Measurements from ENCODE around the gene SLC1A2.

SLC1A2 gene

DNA sequence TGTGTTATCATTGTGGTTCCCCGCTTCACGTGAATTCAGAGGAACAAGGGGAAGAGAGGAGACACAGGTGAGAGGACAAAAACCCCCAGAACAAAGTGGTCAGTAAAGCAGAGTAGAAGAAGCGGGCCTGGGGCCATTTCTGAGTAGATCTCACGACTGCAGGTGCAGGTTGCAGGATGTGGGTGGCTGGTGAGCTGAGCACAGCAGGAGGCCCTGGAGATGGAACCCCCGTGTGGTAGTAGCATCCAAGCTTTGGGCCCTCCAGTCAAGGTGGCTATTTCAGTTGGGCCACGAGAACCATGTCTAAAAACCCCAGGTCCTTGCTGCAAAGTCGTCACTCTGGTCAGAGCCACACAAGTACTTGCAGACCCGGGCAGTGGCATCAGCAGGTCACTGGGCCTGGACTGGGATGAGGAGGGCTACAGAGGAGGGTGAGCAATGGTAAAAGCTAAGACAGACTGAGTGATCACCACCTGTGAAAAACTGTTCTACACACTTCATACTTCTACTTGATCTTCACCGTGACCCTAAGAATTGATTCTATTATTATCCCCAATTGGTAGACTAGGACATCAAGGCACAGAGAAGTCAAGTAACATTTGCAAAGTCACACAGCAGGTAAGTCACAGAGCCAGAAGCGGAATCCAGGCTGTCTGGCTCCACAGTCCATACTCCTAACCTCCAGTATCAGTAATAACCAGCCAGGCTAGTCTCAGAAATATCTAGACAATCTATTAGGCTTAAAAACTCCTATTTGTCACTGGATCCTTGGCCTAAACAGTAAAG is 43.8 kb downstream of the SLC1A2 start:
- no peak for DNase-seq

DNA sequence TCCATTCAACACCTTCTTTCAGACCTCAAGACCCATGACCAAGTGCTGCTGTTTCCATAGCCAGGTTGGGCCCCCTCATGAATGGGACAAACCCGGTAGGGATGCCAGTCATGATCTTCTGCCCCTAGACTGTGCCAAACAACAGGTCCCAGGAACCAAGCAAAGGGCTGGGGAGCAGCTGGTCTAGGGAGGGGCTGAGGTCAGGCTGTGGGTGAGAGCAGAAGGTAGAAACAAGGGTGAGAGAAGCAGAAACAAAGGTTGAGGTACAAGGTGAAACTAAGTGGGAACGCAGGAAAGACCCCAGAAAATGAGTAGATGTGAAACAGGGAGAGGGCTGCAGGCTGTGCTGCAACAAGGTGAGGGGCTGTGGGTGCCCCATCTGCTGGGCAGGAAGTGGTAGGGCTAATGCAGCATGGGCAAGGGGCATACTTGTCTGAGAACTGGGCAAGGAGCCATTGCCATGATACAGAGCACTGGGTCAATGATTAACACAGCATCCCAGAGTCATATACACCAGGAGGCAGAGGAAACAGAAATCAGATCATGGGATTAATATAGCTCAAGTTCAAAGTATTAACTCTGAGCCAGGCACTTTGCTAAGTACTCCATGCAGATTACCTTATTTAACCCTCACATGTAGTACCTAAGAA is 45.9 kb downstream of the SLC1A2 start:
- no peak for DNase-seq

DNA sequence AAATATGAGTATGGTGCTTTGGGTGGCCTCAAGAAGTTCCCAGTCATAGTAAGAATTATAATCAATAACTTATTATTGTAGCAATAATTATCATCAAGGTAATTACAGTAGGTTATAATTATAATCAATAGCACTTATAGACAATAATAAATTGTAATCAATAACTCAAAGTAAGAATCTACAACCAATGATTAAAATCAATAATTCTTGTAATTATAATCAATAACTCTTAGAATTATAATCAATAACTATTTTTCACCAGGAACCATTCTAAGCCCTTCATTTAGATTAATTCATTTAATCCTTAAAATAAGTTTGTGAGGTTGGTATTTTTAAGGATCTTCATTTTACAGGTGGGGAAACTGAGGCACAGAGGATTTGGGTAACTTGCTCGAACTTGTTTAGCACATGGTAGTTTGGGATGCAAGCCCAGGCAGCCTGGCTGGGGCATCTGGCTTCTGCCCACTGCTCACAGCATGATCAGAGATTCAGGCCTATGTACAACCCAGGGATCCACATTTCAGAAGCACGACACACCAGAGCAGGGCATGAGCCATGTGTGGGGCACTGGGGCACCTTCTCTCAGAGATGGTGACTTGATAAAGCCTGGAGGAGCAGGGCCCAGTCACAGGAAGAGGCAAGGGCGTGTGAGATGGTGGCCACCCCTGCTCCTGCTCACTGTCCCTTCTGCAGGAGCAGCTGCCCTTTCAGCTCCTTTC is 46.6 kb downstream of the SLC1A2 start:
- DNase-seq: no peak

- no peak for DNase-seq
These were observed 51.9 kb downstream of the SLC1A2 start for GRCh38 chr11:35367491-35367890.

DNA sequence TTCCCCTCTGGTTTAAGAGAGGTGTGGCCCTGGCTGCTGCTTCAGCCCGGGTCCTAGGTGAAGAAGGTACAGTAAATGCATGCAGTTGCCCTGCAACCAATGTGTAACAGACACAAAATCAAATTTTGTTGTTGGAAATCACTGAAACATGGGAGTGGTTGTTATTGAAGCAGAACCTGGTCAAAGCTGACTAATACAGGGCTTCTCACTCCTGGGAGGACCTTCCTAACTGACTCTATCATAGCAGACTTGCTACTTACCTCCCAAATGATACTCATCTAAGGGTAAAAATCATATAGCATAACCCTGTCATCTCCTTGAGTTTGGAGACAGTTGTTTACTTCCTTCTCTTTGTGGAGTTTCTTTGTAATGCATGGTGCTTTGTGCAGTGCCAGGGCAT is 52.6 kb downstream of the SLC1A2 start:
- no peak for DNase-seq

GRCh38 chr11:35365961-35366360 is 53.4 kb downstream of the SLC1A2 start:
- DNase-seq: no peak

- no peak for DNase-seq
These were observed 54.0 kb downstream of the SLC1A2 start for GRCh38 chr11:35365395-35365794.

DNA sequence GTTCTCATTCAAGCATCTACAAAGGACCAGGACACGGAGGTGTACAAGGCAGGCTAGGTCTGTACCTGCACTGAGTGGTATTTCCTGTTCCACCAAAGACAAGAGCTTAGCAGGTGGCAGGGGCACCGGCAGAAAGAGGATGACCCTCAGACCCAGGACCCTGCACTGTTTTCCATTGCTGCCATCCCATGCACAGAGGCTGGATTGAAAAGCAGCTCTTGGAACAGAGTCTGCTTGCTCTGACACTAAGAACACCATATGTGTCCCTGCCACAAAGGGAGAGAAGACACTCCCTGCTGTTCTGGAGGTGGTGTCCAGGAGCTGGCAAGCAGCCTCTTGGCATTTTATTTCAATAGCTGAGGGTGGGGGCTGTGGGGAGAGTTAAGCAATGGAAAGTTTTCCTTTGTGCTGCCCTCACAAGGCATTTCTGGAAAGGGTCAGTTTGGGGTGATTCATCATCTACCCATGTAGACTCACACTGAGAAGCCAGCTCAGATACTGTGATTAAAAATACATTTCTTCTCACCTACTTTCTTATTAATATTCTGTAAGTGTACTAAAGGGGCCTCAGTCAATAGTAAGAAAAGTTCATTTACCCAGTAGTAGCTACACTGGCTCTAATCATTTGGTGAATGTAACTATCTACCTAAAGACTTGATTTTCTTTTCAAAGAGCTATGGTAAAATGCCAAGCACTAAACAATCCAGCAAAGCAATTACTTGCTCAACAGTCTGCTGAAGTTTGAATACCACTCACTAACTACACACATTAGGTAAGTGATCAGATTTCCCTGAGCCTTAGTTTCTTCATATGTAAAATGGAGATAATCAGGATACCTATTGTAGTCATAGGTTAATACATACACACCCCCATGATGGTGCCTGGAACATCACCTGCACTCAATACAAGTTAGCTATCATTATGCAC is 55.2 kb downstream of the SLC1A2 start:
- no peak for DNase-seq

DNA sequence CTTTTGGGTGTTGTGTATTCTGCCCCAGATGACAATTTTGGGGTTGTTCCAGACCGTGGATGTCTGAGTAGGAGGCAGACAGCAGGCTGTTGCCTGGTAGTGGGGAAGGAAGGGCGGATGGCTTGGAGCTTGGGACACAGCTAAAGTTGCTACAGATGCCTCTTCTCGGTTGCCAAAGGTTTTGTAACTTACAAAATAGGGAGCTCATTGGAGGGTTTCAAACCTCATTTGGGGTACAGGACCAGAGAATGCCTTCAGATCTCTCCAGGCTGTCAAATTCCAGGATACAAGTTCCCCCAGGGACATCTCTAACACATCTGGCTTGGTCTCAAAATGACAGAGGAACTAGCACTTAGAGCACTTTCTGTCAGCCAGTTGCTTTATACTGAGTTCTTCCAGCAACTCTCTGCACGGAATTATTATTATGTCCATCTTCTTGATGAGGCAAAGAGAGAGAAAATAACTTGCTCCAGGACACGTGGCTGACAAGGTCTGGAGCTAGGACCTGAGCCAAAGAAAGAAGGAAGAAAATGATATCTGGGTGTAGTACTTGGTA is 56.0 kb downstream of the SLC1A2 start:
- no peak for DNase-seq

GRCh38 chr11:35362521-35362980 is 56.8 kb downstream of the SLC1A2 start:
- DNase-seq: no peak

DNA sequence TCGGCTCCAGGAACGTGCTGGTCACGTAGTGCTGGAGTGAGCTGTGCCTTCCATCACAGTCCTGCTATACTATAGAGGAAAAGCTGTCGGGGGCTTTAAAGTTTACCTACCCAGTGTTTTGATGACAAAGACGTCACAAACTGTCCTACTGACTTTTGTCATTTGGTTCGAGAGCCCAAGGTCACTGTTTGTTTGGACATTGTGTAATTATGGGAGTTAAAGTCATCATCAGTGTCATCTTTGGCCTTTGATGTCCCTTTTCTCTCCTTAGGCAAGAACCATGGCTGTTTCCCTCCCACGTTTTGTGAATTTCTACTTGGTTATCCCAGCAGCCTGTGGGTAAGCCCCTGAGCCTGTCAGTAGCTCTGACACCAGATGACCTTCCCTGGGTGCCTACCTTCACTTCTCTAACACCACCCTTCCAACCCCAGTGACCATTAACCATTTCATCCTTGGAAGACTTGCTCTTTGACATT is 59.3 kb downstream of the SLC1A2 start:
- no peak for DNase-seq

GRCh38 chr11:35359321-35360054 is 59.9 kb downstream of the SLC1A2 start:
- no peak for DNase-seq

GRCh38 chr11:35358391-35358790 is 61.0 kb downstream of the SLC1A2 start:
- DNase-seq: no peak

DNA sequence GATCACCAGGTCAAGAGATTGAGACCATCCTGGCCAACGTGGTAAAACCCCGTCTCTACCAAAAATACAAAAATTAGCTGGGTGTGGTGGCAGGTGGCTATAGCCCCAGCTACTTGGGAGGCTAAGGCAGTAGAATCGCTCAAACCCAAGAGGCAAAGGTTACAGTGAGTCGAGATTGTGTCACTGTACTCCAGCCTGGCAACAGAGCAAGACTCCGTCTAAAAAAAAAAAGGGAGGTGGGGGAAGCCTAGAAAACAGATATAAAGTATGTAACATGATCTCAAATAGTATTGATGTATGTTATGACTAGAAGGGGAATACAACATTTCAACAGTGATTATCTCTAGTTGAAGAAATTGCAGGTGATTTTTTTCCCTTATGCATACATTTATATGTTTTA is 61.4 kb downstream of the SLC1A2 start:
- no peak for DNase-seq

DNA sequence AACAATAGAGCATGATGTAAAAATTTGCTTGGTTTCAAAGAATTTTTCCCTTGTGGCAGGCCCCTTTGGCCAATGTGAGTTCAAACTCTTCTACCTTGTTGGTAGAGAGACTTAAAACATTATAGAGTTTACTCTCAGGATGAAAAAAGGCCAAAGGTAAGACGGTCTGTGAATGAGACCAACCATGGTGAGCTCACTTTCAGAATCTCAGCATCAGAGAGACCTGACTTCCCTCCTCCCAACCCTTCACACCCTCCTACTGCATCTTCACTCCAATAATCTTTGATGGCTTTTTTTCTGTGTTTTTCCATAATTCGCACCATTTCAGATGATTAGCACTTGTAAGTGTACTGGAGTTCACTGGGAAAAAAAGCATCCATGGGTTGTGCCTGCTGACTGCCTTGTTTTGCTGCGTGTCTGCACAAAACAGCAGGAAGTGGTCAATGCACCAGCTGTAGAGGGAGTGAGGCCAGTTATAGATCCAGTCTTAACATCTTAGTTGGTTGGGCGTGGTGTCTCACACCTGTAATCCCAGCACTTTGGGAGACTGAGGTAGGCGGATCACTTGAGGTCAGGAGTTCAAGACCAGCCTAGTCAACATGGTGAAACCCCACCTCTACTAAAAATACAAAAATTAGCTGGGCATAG is 64.1 kb downstream of the SLC1A2 start:
- no peak for DNase-seq

DNA sequence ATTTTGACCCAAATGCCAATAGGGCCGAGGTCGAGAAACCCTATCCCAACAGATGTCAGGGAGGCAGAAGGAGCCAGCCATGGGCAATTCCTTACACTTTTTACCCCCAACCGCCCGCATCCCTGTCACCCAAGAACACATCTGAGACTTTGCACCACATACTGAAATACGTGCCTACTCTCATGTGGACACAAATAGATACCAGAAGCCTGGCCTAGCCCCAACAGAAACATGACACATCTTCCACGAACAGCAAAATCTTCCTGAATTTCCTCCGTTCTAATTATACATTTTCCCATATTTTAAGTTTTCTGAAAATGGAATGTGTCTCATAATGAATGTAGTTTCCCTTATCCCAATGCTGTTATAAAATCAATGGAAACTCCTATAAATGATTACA is 64.7 kb downstream of the SLC1A2 start:
- no peak for DNase-seq

- DNase-seq: no peak
These were observed 67.1 kb downstream of the SLC1A2 start for GRCh38 chr11:35352077-35352888.

DNA sequence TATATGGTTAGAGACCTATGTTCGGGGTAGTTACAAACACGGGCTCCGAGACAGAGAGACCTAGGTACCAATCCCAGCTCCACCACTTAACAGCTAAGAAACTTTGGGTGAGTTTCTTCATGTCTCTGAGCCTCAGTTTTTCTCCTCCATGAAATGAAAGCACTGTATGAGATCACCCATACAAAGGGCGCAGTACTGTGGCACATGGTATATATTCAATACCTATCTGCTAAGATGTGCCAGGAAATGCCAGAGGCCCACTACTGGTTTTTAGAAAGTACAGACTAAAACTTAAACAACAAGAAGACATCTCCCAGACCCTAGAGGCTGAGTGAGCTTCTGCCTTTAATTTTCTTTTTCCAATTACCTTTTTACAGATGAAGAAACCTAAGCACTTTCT is 69.5 kb downstream of the SLC1A2 start:
- DNase-seq: no peak

DNA sequence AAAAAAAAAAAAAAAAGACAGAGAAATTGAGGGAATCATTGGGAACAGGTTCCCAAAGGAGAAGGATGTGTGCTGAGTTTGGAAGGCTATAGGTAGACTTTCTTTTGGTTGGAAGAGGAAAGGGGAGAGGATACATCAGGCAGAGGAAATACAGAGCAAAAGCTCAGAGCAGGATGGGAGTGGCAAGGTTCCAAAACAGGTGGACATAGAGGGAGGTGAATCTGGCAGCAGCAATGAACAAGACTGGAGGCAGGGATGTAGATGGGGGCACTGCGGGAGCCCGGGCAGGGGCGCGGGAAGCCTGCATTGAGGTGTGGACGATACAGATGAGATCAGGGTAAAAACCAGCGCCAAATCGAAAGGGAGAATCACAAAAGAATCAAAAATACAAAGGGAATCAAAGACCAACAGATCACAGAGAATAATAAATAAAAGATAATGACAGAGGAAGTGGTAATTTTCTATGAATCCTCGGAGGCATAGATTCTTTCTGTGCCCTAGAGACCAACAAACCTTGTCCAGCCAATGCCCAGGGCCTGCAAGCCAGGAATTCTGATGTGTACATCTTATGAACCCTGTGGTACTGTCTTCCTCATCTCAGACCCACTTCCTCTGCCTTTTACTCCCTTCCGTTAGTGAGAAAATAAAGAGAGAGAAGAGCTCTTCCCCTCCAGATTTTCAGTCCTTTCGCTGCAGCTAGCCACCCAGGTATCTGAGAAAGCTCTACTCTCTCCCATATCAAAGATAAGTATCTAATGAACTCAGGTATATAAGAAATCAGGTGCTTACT is 70.3 kb downstream of the SLC1A2 start:
- no peak for DNase-seq

Measured in NCI-H187 (cell line).